Measurements from ENCODE around the gene CYB561D1.
"Not testable (repeated sequence)": the region's sequence is repeated elsewhere in the genome, so short reads cannot be mapped to it uniquely, and the experiment has no call there.

CYB561D1 gene, protein sequence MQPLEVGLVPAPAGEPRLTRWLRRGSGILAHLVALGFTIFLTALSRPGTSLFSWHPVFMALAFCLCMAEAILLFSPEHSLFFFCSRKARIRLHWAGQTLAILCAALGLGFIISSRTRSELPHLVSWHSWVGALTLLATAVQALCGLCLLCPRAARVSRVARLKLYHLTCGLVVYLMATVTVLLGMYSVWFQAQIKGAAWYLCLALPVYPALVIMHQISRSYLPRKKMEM

DNA sequence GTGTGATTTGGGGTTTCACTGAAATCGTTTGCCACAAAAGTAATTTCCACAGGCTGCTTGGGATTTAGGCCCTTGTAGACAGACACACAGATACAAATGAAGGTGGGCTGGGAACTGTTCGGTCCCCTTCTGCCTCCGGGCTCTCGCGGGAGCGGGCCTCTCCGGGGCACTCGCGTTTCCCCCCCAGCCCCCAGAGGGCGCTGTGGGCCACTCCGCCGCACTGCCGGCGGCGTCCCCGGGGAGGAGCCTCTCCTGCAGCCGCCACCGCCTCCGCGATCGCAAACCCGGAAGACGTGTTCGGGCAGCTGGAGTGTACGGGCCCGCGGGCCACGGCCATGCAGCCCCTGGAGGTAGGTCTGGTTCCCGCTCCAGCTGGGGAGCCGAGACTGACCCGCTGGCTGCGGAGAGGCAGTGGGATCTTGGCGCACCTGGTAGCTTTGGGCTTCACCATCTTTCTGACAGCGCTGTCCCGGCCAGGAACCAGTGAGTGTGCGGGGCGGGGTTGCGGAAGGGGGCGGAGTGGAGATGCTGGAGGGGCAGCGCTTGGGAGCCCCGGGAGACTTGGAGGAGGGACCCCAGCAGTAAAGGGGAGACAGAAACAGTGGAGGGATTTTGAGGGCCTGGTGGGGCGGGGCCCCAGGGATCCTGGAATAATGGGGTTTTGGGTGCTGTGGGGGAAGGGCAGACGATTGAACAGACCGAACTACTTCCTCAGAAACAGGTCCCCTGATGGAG lies at the start of gene CYB561D1:
Gene CYB561D1 (plus strand): TSS at position 290 of the 735 bp plus-strand sequence. CDS start 46 bp downstream, at position 336.
- peak; percentile 78 for DNase-seq

DNA sequence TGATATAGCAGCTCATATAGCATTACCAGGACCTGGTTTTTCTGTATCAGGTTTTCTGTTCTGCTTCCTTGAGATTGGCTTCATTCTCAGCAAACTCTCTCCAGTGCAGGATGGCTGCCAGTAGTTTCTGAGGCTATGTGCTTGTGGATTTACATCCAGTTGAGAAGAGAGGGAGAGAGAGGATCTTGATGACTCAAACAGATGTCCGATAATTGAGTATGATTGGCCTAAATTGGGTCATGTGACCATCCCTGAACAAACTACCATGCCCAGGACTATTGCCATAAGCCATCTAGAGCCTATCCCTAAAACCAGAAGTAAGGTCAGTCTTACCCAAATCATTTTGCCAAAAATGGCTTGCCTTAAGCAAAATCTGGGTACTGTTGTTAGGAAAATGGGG lies 49.5 kb upstream of the CYB561D1 start:
- no peak for DNase-seq

DNA sequence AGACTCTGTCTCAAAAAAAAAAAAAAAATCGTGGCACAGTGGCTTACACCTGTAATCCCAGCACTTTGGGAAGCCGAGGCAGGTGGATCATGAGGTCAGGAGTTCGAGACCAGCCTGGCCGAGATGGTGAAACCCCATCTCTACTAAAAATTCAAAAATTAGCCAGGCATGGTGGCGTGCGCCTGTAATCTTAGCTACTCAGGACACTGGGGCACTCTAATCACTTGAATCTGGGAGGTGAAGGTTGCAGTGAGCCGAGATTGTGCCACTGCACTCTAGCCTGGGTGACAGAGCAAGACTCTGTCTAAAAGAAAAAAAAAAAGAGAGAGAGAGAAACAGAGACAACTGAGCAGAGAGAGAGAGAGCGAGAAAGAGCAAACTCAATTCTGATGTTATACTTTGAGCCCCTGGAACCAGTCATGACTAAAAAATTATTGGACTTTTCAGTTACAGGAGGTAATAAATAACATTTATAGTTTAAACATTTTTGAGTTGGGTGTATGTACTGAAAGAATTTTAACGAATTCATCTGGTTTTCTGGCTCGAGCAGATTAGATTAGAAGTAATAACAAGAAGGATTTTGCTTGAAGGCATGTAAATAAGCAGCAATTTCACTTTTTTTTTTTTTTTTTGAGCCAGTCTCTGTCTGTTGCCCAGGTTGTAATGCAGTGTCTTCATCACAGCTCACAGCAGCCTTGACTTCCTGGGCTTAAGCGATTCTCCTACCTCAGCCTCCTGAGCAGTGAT lies 47.8 kb upstream of the CYB561D1 start:
- not testable (repeated sequence) for DNase-seq

DNA sequence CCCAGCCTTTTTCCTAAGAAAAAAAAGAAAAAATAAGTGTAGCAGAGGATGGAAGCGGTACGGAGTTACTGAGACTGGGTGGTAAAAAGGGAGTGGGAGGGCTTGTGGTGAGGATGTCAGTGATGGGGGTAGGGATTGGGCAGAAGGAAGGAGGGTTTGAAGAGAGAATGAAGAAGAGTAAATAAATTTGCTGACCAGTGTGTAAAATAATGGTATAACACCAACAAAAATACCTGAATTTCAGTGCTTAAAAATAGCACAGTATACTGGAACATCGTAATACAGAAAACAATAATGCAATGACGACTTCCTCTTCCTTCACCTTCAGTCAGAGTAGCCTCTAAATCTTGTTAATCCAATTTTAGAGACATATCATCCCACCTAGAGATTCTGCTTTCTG lies 46.4 kb upstream of the CYB561D1 start:
- no peak for DNase-seq

DNA sequence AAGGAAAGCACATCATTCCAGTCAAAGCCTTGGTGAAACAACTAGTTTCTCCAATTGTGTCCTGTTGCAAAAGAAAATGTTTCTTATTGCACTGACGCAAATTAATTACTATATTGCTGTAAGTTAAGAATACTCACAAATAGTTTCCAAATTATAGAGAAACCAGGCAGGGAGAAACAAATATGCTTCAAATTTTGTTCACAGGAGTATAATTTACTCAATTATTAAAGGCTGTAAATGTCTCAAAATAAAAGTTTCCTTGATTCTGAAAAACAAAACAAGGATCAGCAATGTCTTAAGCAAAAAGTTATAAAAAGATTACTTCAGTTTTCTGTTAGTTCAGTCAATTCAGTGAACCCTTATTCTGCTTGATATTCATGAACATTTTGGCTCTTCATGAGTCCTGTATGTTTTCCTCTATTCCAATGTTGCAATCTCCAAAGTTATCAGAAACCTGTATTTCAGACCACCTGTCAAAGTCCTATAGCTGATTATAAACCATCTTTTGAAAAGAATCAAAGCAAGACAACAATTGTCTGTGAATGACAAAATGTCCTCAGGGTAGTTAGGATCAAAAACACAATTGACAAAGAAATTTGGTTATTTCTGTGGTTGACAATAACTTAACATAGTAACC lies 39.3 kb upstream of the CYB561D1 start:
- no peak for DNase-seq

DNA sequence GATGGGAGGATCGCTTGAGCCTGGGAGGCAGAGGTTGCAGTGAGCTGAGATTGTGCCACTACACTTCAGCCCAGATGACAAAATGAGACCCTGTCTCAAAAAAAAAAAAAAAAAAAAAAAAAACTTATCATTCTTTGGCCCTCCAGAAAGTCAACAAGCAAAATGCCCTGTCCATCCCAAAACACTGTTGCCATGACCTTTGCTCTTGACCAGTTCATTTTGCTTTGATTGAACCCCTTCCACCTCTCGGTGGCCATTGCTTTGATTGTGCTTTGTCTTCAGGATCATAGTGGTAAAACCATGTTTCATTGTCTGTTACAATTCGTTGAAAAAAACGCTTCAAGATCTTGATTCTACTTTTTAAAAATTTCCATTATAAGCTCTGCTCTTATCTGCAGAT lies 36.1 kb upstream of the CYB561D1 start:
- no peak for DNase-seq

DNA sequence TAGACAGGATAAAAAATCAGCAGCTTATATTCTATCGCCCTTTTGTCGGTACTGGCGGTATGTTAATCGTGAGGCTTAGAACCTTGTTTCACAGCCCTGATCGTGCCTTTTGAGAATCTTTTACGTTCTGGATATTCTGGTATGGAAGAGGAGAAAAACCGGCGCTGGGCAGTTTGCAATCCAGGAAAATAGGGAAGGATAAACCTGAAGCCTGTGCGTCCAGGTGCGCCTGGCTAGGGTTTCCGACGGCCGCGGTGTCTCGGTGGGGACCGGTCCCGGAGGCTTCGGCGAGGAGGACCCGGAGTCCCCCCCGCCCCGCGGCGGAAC lies 27.8 kb upstream of the CYB561D1 start:
- no peak for DNase-seq

DNA sequence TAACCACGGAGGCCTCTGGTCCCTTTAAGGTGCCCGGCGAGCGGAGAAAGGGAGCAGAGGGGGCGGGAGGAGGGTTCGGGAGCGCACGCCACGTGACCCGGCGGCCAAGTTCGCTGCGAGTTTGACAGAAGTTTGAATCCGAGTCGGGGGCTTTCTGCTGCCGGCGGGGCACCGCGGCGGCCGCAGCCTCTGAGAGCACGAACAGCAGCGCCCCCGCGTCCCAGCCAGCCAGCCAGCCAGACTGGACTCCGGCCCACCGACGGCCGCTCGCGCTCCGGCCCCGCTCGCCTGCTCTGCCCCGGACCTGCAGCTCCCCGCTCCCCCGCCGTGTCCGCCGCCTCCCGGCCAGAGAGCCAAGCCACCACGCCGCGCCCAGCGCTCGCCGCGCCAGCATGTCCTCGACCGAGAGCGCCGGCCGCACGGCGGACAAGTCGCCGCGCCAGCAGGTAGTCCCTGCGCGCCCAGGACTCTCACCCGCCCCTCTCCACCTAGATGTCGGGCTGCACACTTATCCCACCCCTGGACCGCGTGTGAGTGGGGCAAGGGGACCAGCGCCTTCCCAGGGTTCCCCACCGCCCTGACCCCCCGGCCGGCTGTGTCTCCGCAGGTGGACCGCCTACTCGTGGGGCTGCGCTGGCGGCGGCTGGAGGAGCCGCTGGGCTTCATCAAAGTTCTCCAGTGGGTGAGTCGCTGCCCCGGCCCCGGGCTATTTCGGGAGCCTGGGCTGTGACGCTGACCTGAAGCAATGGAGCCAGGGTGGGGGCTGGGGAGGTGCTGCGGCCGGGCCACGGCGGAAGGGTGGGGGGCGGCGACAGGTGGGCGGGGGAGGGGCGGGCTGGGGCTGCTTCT lies 27.2 kb upstream of the CYB561D1 start, which contains the start of gene SYPL2:
Gene SYPL2 (plus strand): TSS at position 95 of the 849 bp plus-strand sequence. CDS start 298 bp downstream, at position 393.
- no peak for DNase-seq

DNA sequence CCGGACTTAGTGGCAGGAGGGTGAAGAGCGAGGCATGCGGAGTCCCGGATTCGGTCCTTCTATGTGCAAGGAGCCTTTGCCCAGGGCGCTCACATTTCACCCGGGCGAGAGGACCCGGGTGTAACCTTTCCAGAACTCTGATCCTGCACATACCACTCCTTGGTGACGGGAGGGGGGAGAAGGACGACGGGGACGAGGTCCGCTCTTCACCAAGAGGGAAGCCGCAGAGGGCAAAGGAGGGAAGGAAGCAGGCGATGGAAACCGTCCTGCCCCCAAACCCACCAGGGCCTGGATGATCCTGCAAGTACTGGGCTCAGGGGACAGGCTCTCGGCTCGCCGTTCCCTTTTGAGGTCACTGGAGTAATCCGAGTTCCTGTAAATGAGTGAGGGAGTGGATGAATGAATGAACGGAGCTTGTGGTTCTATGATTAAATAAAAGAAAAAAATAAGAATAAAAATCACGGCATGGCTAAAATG lies 26.6 kb upstream of the CYB561D1 start:
- DNase-seq: no peak

DNA sequence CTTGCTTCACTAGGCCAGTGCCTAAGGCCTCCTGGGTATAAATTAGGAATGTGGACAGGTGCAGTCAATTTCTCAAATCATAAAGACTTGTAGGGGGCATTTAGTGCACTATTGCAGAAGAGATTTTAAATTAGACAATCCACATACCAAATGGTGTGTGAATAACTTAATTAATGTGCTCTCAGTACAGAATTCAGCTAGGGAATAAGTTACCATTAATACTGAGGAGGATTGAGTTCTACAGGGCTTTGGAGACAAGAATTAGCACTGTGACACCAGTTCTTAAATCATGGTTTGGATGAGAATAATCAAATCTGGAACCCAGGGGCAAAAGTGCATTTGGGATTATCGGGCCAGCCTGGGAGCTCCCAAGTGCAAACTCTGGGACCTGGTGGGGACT lies 25.8 kb upstream of the CYB561D1 start:
- DNase-seq: no peak

DNA sequence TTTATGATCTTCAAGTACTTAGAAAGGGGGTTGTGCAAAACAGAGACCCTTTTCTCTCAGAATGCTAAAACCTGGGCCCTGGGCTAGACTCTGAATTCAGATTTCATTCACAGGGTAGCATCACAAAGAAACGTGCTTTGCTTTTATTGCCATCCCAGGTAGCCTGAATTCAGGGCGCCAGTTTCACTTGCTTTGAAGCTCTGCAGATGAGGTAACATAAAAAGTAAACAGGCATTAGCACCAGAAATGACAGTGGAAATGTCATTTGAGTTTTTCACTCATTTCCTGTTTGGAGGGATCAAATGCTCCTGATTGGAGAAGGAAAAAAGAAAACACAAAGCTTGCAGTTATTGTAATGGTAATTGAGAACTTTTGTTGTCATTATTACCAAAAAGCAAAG lies 25.0 kb upstream of the CYB561D1 start:
- DNase-seq: no peak

DNA sequence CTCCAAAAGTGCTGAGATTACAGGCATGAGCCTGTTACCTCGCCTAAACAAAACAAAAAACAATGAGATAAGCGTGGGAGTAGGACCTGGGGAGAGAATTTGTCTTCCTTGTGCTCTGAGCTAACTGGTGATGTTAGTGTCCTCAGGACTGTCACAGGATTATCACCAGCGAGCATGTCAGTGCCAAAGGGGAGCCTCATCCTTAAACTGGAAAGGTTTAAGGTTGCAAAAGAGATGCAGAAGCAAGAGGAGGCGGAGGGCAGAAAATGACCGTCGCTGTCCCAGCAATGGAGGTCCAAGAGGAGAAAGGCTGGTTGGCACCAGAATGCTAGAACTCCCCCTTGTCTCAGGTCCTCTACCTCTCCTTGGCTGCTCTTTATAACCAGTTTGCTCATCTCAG lies 23.6 kb upstream of the CYB561D1 start:
- DNase-seq: no peak

DNA sequence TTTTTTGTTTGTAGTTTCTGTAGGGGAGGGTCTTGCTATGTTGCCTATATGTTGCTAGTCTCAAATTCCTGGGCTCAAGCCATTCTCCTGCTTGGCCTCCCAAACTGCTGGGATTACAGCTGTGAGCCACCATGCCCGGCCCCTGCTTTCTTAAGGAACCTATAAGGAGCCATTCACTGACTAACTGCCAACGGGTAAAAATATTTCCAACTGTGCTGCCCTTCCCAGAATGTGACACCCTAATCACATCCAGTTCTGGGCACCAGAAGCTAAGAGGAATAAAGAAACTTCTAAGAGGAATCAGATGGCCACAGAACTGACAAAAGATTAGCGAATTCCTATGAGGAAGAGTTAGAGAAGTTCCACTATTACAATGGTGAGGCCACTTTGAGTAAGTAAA lies 21.1 kb upstream of the CYB561D1 start:
- DNase-seq: no peak

DNA sequence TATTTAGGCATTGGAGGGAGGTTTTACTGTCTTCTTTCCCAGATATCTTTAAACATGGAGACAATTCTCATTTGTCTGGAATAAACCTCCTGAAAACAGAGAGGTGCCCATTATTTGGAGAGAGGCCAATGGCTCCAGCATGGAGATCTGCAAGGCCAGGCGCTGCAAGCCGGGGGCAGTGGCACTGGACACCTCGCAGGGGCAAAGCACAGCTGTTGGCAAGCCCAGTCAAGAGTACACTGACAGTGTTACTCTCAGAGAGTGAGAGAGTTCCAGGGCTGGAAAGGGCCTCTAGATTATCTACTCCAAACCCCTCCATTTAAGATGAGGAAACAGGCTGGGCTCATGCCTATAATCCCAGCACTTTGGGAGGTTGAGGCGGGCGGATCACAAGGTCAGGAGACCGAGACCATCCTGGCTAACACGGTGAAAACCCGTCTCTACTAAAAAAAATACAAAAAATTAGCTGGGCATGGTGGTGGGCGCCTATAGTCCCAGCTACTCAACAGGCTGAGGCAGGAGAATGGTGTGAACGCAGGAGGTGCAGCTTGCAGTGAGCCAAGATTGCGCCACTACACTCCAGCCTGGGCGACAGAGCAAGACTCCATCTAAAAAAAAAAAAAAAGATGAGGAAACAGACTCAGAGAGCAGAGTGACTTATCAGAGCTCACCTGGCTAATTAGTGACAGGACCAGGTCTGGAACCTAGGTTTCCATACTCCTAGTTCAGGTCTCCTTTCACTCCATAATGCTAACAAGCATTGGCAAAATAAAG lies 20.4 kb upstream of the CYB561D1 start:
- DNase-seq: not testable (repeated sequence)

DNA sequence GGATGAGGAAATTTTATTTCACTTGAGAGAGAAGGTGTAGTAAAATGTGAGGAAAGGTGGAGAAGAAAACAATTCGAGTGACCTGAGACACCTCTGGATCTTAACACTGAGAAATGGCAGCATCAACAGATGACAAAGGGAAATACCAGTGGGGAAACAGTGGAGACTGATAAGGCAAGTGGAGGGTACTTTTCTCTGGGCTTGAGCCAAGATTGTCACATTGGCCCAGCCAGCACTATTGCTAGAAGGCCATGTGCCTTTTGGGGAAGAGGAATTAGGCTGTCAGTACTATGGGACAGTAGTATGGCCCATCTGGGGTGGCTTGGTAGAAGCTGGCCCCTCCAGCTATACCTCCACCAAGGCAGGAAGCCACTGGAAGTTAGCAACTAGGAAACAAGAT lies 19.2 kb upstream of the CYB561D1 start:
- DNase-seq: no peak

DNA sequence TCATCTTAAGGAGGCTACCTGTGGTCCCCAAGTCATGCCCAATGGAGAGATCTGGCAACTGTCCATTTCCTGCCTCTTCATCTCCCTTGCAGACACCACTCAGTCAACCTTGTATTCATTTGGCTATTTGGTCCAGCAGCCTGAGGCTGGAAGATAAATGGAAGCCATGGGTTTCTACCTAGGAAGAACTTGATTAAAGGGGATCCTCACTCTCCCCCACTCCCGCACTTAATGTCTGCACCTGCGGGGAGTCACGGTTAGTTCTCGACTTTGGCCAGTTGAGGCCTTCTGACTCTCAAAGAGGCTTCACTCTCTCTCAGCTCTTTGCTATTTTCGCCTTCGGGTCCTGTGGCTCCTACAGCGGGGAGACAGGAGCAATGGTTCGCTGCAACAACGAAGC lies 18.6 kb upstream of the CYB561D1 start:
- DNase-seq: no peak

DNA sequence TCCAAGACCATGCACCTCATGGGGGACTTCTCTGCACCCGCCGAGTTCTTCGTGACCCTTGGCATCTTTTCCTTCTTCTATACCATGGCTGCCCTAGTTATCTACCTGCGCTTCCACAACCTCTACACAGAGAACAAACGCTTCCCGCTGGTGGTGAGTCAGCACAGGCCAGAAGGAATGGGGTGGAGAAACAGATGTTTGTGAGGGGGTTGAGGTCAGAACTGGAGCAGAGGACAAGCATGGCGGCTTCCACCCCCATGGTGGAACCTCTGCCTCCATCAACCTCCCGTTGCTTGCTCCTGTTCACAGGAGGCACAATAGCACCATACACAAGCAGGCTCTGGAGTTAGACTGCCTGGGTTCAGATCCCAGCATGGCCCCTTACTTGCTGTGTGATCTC lies 17.1 kb upstream of the CYB561D1 start:
- no peak for DNase-seq

DNA sequence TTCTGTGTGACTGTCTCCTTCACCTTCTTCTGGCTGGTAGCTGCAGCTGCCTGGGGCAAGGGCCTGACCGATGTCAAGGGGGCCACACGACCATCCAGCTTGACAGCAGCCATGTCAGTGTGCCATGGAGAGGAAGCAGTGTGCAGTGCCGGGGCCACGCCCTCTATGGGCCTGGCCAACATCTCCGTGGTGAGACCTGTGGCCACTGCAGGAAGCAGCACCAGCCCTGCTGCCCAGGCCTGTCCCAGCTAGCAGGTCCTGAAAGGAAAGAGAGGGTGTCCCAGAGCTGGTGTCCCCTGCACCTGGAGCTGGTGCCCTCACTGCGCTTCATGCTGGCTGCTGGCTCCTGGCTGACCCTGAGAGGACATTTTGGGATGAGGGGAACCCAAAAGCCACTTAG lies 16.1 kb upstream of the CYB561D1 start:
- no peak for DNase-seq

DNA sequence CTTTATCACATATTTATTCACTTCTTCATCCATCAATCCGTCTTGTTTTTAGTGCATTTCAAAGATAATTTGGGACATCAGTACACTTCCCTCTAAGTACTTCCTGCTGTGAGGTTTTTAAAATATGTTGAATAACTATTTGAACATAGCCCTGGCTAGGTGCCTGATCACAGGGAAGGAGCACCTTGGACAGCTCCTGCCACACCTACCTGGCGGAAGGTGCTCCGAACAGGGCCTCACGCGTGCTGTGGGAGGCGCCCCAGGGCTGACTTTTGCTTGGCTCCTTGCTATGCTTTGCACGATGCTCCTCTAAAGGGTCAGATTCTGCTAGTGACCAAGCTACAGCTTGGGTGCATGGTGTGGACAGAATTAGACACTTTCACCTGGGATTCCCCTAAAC lies 15.1 kb upstream of the CYB561D1 start:
- DNase-seq: no peak

DNA sequence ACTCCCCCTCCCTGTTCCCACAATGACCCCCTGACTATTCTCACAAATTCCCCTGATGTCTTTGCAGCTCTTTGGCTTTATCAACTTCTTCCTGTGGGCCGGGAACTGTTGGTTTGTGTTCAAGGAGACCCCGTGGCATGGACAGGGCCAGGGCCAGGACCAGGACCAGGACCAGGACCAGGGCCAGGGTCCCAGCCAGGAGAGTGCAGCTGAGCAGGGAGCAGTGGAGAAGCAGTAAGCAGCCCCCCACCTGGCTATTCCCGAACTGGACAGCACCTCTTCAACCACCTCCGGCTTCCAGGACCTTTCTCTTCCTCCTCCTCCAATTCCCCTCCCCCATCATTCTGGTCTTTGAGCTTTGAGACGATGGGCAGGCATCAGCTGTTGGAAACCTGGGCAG lies 14.6 kb upstream of the CYB561D1 start:
- DNase-seq: no peak

DNA sequence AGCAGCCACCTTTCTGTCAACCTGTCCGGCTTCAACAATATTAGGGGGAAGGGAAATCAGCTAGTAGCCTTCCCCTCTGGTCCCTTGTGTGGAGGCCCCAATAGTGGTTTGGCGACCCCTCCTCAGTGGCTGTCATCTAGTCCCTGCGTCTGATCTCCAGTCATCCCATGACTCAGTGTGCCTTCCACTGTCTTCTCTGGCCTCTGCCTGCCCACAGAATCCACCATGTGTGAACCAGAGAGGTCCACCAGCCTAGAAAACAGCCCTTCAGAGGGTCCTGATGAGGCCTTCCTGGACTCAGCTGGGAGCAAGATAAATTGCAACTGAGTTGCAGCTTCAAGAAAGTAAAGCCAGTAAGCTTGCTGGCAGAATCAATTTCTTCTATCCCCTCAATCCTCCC lies 14.0 kb upstream of the CYB561D1 start:
- DNase-seq: no peak

DNA sequence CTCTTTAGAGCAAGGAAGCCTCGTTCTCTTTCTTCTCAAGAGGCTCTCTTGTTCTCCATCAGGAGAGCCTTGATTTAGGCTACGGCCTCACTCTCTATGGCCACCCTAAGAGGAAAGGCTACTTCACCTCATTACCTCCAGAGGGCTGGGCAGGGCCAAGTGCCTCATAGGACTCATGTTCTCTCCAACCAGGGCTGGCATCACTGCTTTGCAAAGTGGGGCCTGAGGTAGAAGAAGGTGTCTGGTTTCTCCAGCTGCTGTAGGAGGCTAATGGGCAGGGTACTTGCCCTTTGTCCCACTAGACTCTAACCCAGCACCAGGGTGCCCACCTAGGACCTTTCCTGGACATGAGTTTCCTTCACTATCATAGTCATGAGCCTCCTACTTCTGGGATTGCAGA lies 12.2 kb upstream of the CYB561D1 start:
- DNase-seq: no peak
